PFSK-1 (cell line): Measurements from ENCODE around the gene HOXD11.

ENCODE experiments used
- FOXP2 ChIP-seq: optimal IDR thresholded peaks from 2 replicates; pipeline ENCODE3; 2011; ENCODE audit warnings: borderline replicate concordance, control low read depth, inconsistent platforms; ENCODE audit not compliant: insufficient read depth; ENCODE audit errors: extremely low read length, extremely low read depth
- POLR2AphosphoS5 ChIP-seq: IDR thresholded peaks from 2 replicates; pipeline ENCODE4 v1.6.1; 2012; ENCODE audit warnings: low read depth, mild to moderate bottlenecking, control low read depth, low read length, moderate library complexity
- REST ChIP-seq, 2 experiments: IDR thresholded peaks; 2 replicates each; pipeline versions ENCODE4 v1.6.1 to v1.8.0; 2011 to 2012; ENCODE audit warnings: low read depth in 2 of 2, low read length in 2 of 2, control low read depth in 1 of 2, inconsistent platforms in 1 of 2, mild to moderate bottlenecking in 1 of 2, moderate library complexity in 1 of 2; ENCODE audit not compliant: insufficient read depth in 1 of 2
- SIN3A ChIP-seq: IDR thresholded peaks from 2 replicates; pipeline ENCODE4 v1.6.1; 2012; ENCODE audit warnings: mild to moderate bottlenecking, low read length, moderate library complexity, borderline replicate concordance; ENCODE audit not compliant: insufficient read depth
- TAF1 ChIP-seq: IDR thresholded peaks from 2 replicates; pipeline ENCODE4 v1.6.1; 2012; ENCODE audit warnings: low read length, control low read depth, borderline replicate concordance; ENCODE audit not compliant: insufficient read depth

The HOXD11 gene

GRCh38 chr2:176138526-176138922 is 31.4 kb downstream of the HOXD11 start:
- TF ChIP-seq REST (IDR thresholded peaks at IDR 0.05; ENCODE audit: insufficient read depth in 1 of 2, low read depth in 2 of 2, low read length in 2 of 2) (no peak), TAF1 (no peak), SIN3A (no peak), POLR2AphosphoS5 (no peak), FOXP2 (no peak)

- TF ChIP-seq TAF1 (no peak), FOXP2 (no peak)
Observed at GRCh38 chr2:176138923-176139660, 32.0 kb downstream of the HOXD11 start.

GRCh38 chr2:176139661-176140512 is 32.8 kb downstream of the HOXD11 start:
- TF ChIP-seq REST (IDR thresholded peaks at IDR 0.05; ENCODE audit: insufficient read depth in 1 of 2, low read depth in 2 of 2, low read length in 2 of 2) (no peak), SIN3A (no peak), POLR2AphosphoS5 (no peak), TAF1 (no peak), FOXP2 (no peak)

GRCh38 chr2:176140513-176141317 is 33.6 kb downstream of the HOXD11 start:
- TF ChIP-seq FOXP2 (peak; percentile 51), SIN3A (no peak), REST (IDR thresholded peaks at IDR 0.05; ENCODE audit: insufficient read depth in 1 of 2, low read depth in 2 of 2, low read length in 2 of 2) (no peak), TAF1 (no peak), POLR2AphosphoS5 (no peak)

GRCh38 chr2:176142281-176142680 is 35.2 kb downstream of the HOXD11 start:
- no peak for TF ChIP-seq SIN3A
- no peak for TF ChIP-seq REST (IDR thresholded peaks at IDR 0.05; ENCODE audit: insufficient read depth in 1 of 2, low read depth in 2 of 2, low read length in 2 of 2)
- no peak for TF ChIP-seq FOXP2
- TF ChIP-seq POLR2AphosphoS5 = no peak
- no peak for TF ChIP-seq TAF1
